ENCODE measurements around the gene VAT1L. TPM values are rescaled to one million over a fixed set of nuclear protein-coding genes. Genes with fewer than 3 reads are reported as not detected.

VAT1L gene
- total and polyA plus RNA-seq, 2 donors (not counting 3 experiments of a cell fraction or from before 2014, with no cell fraction given): 0.46 to 1.5 TPM

DNA sequence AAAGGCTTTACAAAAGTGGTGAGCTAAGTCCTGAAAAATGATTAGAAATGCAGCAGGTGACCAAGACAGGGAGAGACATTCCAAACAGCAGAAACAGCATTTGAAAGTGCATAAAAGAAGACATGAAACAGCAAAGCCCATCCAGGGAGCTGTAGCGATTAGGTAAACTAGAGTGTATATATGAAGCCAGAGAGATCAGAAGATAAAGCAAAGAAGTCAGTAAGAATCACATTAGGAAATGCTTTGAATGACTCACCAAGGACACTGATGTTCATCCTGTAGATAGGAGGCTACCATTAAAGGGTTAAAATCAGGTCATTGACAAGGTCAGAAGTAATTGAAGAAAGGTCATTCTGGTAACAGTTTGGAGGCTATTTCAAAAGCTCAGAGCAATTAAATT, 27.6 kb upstream of the VAT1L start:
- Histone ChIP-seq H3K4me1 (ENCODE audit: control insufficient read depth, extremely low read depth, insufficient read depth, low read length) (peaks cover 2% of the 10 kb centered on the region), H3K9ac (replicated peaks; ENCODE audit: extremely low read depth, insufficient read depth, low read length) (no peak overlapping the region), H4K20me1 (replicated peaks; ENCODE audit: control insufficient read depth, extremely low read depth, insufficient read depth, low read length) (no peaks in the 10 kb centered on the region), H3K9me1 (replicated peaks; ENCODE audit: control insufficient read depth, extremely low read depth, insufficient read depth, low read length) (no peaks in the 10 kb centered on the region), H3K4me2 (ENCODE audit: insufficient read depth, low read length) (no peak overlapping the region), H3K27me3 (ENCODE audit: control insufficient read depth in 2 of 2, insufficient read depth in 2 of 2, low read length in 2 of 2) (no peaks in the 10 kb centered on the region), H3K27ac (ENCODE audit: insufficient read depth, low read depth, low read length) (no peak overlapping the region), H3K9me3 (replicated peaks; ENCODE audit: control insufficient read depth, insufficient read depth, low read length) (no peaks in the 10 kb centered on the region), H3K4me3 (replicated peaks in 1 of 3; ENCODE audit: insufficient read depth in 1 of 3, low read depth in 1 of 3, low read length in 3 of 3) (no peak overlapping the region), H2AFZ (ENCODE audit: low read depth, low read length) (no peak overlapping the region), H3K79me2 (ENCODE audit: control insufficient read depth, insufficient read depth, low read length) (no peaks in the 10 kb centered on the region), H3K36me3 (ENCODE audit: control insufficient read depth in 2 of 2, extremely low read depth in 1 of 2, insufficient read depth in 2 of 2, low read length in 2 of 2) (no peaks in the 10 kb centered on the region)
- DNase-seq (ENCODE audit: low read depth, low spot score) (no peak), FAIRE-seq (no peak)
- ChIA-PET POLR2A (no interaction called here), CTCF (interaction anchor here (0.8 to 1.4 kb wide), 3 partner anchors 28 to 112 kb away, joined by 3 to 4 read pairs (median 3); partner anchors contain the start of gene VAT1L)
- dilution Hi-C loops (cut with MboI; ENCODE audit: extremely low pct_ligation_motif_present, low sequenced_read_pairs) (no loop called here), intact Hi-C loops (cut with micrococcal nuclease) (no loop called here)
- no TSS peak for BruUV-seq (replicated peaks)
- TF ChIP-seq GATA2 (IDR thresholded peaks at IDR 0.05; ENCODE audit: insufficient read depth, insufficient read length, low read depth, low read length): peak; percentile 31
- TF ChIP-seq POLR2AphosphoS5 (IDR thresholded peaks at IDR 0.05; ENCODE audit: insufficient read depth, low read depth, low read length): no peak

DNA sequence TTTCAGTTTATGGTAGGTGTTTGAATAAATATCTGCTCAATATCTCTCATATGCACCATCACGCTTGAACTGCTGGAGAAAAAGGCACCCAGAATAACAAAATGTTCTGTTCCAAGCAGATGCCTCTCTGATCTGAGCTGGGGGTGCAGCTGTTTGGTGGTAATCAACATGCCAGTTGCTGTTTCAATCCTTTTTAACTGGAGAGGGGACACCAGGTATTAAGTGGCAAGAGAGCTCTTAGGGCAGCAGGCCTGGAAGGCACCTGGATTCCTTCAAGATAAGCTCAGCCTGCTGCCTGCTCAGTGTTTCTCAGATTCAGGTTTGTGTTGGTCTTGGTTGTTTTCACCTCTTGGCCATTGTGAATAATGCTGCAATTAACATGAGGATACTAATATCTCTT, 27.2 kb upstream of the VAT1L start:
- H3K4me3 ChIP-seq (replicated peaks in 1 of 3; ENCODE audit: insufficient read depth in 1 of 3, low read depth in 1 of 3, low read length in 3 of 3): no peak overlapping the region
- no peak overlapping the region for H3K9ac ChIP-seq (replicated peaks; ENCODE audit: extremely low read depth, insufficient read depth, low read length)
- ChIA-PET CTCF (interaction anchor here (0.8 to 1.4 kb wide), 3 partner anchors 28 to 112 kb away, joined by 3 to 4 read pairs (median 3); partner anchors contain the start of gene VAT1L), POLR2A (interaction anchor here (0.7 kb wide), 1 partner anchor 34 kb away, joined by 5 read pairs; no protein-coding TSS in a partner anchor)
- no peaks in the 10 kb centered on the region for H3K27me3 ChIP-seq (ENCODE audit: control insufficient read depth in 2 of 2, insufficient read depth in 2 of 2, low read length in 2 of 2)
- TF ChIP-seq POLR2A (IDR thresholded peaks at IDR 0.05; ENCODE audit: low read depth, low read length) (no peak), JUN (IDR thresholded peaks at IDR 0.05; ENCODE audit: borderline replicate concordance, insufficient read depth, insufficient read length, low read depth) (no peak), FOS (IDR thresholded peaks at IDR 0.05; ENCODE audit: borderline replicate concordance, insufficient read depth, low read length) (no peak), POLR2AphosphoS5 (IDR thresholded peaks at IDR 0.05; ENCODE audit: insufficient read depth, low read depth, low read length) (no peak), GATA2 (IDR thresholded peaks at IDR 0.05; ENCODE audit: insufficient read depth, insufficient read length, low read depth, low read length) (no peak), MYC (IDR thresholded peaks at IDR 0.05; ENCODE audit: low read depth, low read length) (no peak), EZH2 (IDR thresholded peaks at IDR 0.05; ENCODE audit: borderline replicate concordance, low read depth, low read length, severe bottlenecking) (no peak)
- TF ChIP-seq, protein P1, sequence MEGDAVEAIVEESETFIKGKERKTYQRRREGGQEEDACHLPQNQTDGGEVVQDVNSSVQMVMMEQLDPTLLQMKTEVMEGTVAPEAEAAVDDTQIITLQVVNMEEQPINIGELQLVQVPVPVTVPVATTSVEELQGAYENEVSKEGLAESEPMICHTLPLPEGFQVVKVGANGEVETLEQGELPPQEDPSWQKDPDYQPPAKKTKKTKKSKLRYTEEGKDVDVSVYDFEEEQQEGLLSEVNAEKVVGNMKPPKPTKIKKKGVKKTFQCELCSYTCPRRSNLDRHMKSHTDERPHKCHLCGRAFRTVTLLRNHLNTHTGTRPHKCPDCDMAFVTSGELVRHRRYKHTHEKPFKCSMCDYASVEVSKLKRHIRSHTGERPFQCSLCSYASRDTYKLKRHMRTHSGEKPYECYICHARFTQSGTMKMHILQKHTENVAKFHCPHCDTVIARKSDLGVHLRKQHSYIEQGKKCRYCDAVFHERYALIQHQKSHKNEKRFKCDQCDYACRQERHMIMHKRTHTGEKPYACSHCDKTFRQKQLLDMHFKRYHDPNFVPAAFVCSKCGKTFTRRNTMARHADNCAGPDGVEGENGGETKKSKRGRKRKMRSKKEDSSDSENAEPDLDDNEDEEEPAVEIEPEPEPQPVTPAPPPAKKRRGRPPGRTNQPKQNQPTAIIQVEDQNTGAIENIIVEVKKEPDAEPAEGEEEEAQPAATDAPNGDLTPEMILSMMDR (IDR thresholded peaks at IDR 0.05; ENCODE audit: extremely low read depth in 1 of 2, insufficient read depth in 1 of 2, low read depth in 1 of 2, low read length in 2 of 2): no peak
- TF ChIP-seq, protein P2, sequence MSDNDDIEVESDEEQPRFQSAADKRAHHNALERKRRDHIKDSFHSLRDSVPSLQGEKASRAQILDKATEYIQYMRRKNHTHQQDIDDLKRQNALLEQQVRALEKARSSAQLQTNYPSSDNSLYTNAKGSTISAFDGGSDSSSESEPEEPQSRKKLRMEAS (IDR thresholded peaks at IDR 0.05; ENCODE audit: insufficient read depth, insufficient read length): no peak
- peaks cover 2% of the 10 kb centered on the region for H3K4me1 ChIP-seq (ENCODE audit: control insufficient read depth, extremely low read depth, insufficient read depth, low read length)
- no peaks in the 10 kb centered on the region for H3K79me2 ChIP-seq (ENCODE audit: control insufficient read depth, insufficient read depth, low read length)
- H3K4me2 ChIP-seq (ENCODE audit: insufficient read depth, low read length): no peak overlapping the region
- H3K36me3 ChIP-seq (ENCODE audit: control insufficient read depth in 2 of 2, extremely low read depth in 1 of 2, insufficient read depth in 2 of 2, low read length in 2 of 2): no peaks in the 10 kb centered on the region
- FAIRE-seq (no peak), DNase-seq (ENCODE audit: low read depth, low spot score) (no peak)
- H3K9me3 ChIP-seq (replicated peaks; ENCODE audit: control insufficient read depth, insufficient read depth, low read length): no peaks in the 10 kb centered on the region
- H3K27ac ChIP-seq (ENCODE audit: insufficient read depth, low read depth, low read length): no peak overlapping the region
- H3K9me1 ChIP-seq (replicated peaks; ENCODE audit: control insufficient read depth, extremely low read depth, insufficient read depth, low read length): no peaks in the 10 kb centered on the region
- intact Hi-C loops (cut with micrococcal nuclease) (no loop called here), dilution Hi-C loops (cut with MboI; ENCODE audit: extremely low pct_ligation_motif_present, low sequenced_read_pairs) (no loop called here)
- no peak overlapping the region for H2AFZ ChIP-seq (ENCODE audit: low read depth, low read length)
- H4K20me1 ChIP-seq (replicated peaks; ENCODE audit: control insufficient read depth, extremely low read depth, insufficient read depth, low read length): no peaks in the 10 kb centered on the region
- BruUV-seq (replicated peaks): no TSS peak
